GM23338 (cell line): Measurements from ENCODE around the gene KIAA1549. TPM values are rescaled to one million over a fixed set of nuclear protein-coding genes. Genes with fewer than 3 reads are reported as not detected.
A peak's percentile ranks its signal among the peaks of the same experiment; 100 is the strongest.

ENCODE experiments used
- ATAC-seq: fragments of 200-7000 bp; cut with Tn5 transposase; 3 replicates; pipeline ENCODE4 v1.9.1; 2020
- DNase-seq: peaks from one replicate; pipeline ENCODE4 v3.0.0-alpha.2; 2015; ENCODE audit warnings: low spot score
- H2AFZ ChIP-seq: fragments of 200-600 bp; sonication (generic); 2 replicates; pipeline ENCODE4 v1.8.0; 2016; ENCODE audit warnings: antibody characterized with exemption, mild to moderate bottlenecking, moderate library complexity
- H3F3A ChIP-seq: fragments of 200-600 bp; sonication (generic); replicated peaks from 2 replicates; pipeline ENCODE4 v1.8.0; 2017; ENCODE audit warnings: antibody characterized with exemption, mixed run types, low read depth
- H3K27ac ChIP-seq: fragments of 200-600 bp; sonication (generic); 2 replicates; pipeline ENCODE4 v1.6.1; 2016; ENCODE audit warnings: low read depth
- H3K27me3 ChIP-seq: fragments of 200-600 bp; sonication (generic); 2 replicates; pipeline ENCODE4 v1.8.0; 2016; ENCODE audit warnings: mild to moderate bottlenecking, mixed run types, moderate library complexity; ENCODE audit not compliant: insufficient read depth
- H3K36me3 ChIP-seq: fragments of 200-600 bp; sonication (generic); 2 replicates; pipeline ENCODE4 v1.8.0; 2016; ENCODE audit warnings: mild to moderate bottlenecking; ENCODE audit not compliant: insufficient read depth
- H3K4me1 ChIP-seq: fragments of 200-600 bp; sonication (generic); 2 replicates; pipeline ENCODE4 v1.8.0; 2016; ENCODE audit warnings: mild to moderate bottlenecking, moderate library complexity; ENCODE audit not compliant: insufficient read depth
- H3K4me2 ChIP-seq: fragments of 200-600 bp; sonication (generic); 2 replicates; pipeline ENCODE4 v1.7.1; 2017; ENCODE audit warnings: mixed run types
- H3K4me3 ChIP-seq: fragments of 200-600 bp; sonication (generic); 2 replicates; pipeline ENCODE4 v1.6.1; 2016; ENCODE audit warnings: mixed run types
- H3K79me2 ChIP-seq: fragments of 200-600 bp; sonication (generic); replicated peaks from 2 replicates; pipeline ENCODE4 v1.8.0; 2017; ENCODE audit warnings: mild to moderate bottlenecking; ENCODE audit not compliant: insufficient read depth
- H3K9me2 ChIP-seq: fragments of 200-600 bp; sonication (generic); 2 replicates; pipeline ENCODE4 v1.8.0; 2017; ENCODE audit not compliant: insufficient read depth
- H4K20me1 ChIP-seq: fragments of 200-600 bp; sonication (generic); replicated peaks from 2 replicates; pipeline ENCODE4 v1.8.0; 2017; ENCODE audit warnings: mild to moderate bottlenecking; ENCODE audit not compliant: insufficient read depth
- H3K27ac Mint-ChIP-seq: 2 replicates; pipeline ENCODE4 v1.8.0; 2020; ENCODE audit warnings: inconsistent platforms, mild to moderate bottlenecking, moderate library complexity, mixed read lengths
- H3K27me3 Mint-ChIP-seq: 3 replicates; pipeline ENCODE4 v1.8.0; 2022; ENCODE audit warnings: low read depth, mild to moderate bottlenecking, moderate library complexity, mixed read lengths, inconsistent platforms; ENCODE audit not compliant: insufficient read depth, poor library complexity
- H3K36me3 Mint-ChIP-seq: 3 replicates; pipeline ENCODE4 v1.8.0; 2021; ENCODE audit warnings: low read depth, mild to moderate bottlenecking, inconsistent platforms, moderate library complexity, mixed read lengths
- H3K4me1 Mint-ChIP-seq: 3 replicates; pipeline ENCODE4 v1.8.0; 2020; ENCODE audit warnings: mild to moderate bottlenecking, inconsistent platforms, mixed read lengths
- H3K4me3 Mint-ChIP-seq: 3 replicates; pipeline ENCODE4 v1.8.0; 2021; ENCODE audit warnings: moderate library complexity, mild to moderate bottlenecking, inconsistent platforms, mixed read lengths
- H3K9me3 Mint-ChIP-seq: 3 replicates; pipeline ENCODE4 v1.8.0; 2020; ENCODE audit warnings: moderate library complexity, mild to moderate bottlenecking, inconsistent platforms, mixed read lengths
- CREB1 ChIP-seq: fragments of 250-450 bp; sonication (Bioruptor Pico); IDR thresholded peaks from 2 replicates; pipeline ENCODE4 v1.5.0; 2020; ENCODE audit warnings: low read depth, mild to moderate bottlenecking, moderate library complexity
- ETS1 ChIP-seq: IDR thresholded peaks from 2 replicates; pipeline ENCODE4 v1.6.1; 2016; ENCODE audit warnings: antibody characterized with exemption
- EZH2phosphoT487 ChIP-seq: fragments of 200-600 bp; sonication (generic); IDR thresholded peaks from one replicate; pipeline ENCODE4 v1.8.1; 2018; ENCODE audit warnings: antibody characterized with exemption; ENCODE audit not compliant: unreplicated experiment
- NANOG ChIP-seq: IDR thresholded peaks from 2 replicates; pipeline ENCODE4 v1.6.1; 2016; ENCODE audit warnings: antibody characterized with exemption, borderline replicate concordance
- POLR2AphosphoS5 ChIP-seq: IDR thresholded peaks from 2 replicates; pipeline ENCODE4 v1.6.1; 2016; ENCODE audit warnings: antibody characterized with exemption, low read depth
- STAT1 ChIP-seq: IDR thresholded peaks from one replicate; pipeline ENCODE4 v1.6.1; 2016; ENCODE audit warnings: antibody characterized with exemption; ENCODE audit not compliant: unreplicated experiment
- polyA plus RNA-seq: library from polyadenylated mRNA; unstranded; fragments of >200 nt; fragmentation: Nextera tagmentation; extraction: Ambion mirVana; gene quantifications from 2 replicates; pipeline ENCODE4 v1.2.1, GENCODE V29; 2016
- total RNA-seq: library from RNA; depleted of rRNA; stranded (reverse); fragments of >200 nt; shearing (Covaris generic); gene quantifications from 2 replicates; pipeline ENCODE4 v1.2.3, GENCODE V29; 2014
- TF ChIP-seq, protein P1 (sequence below), 2 experiments: fragments of 200-600 bp in 1 of 2; sonication (generic) in 1 of 2; conservative IDR thresholded peaks; 2 replicates each; pipeline versions ENCODE4 v1.5.1 to v1.6.1; 2016 to 2017; ENCODE audit warnings: antibody characterized with exemption in 2 of 2, low read depth in 2 of 2, mild to moderate bottlenecking in 2 of 2, moderate library complexity in 1 of 2

The KIAA1549 gene
- total and polyA plus RNA-seq, 2 experiments from 2014 or later, result 3.6 to 13.5 TPM

DNA sequence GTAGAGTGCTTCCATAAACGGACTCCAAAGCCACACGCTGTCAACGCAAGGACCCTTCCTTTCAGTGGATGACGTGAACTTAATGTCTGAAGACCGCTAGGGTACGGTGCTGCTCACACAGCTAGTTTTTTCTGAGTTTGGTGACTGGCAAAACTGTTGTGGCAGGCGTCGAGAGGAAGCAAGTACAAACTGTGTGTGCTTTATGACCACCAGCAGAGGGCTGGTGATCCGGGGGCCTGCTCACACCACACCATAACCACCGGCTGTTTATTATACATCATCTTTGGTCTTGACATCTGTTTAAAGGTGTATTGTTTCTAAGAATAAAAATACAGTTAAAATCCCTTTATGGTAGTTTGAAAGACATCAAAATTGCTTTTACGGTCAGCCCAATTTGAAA is 146.1 kb downstream of the KIAA1549 start:
- Mint-ChIP-seq H3K4me1 (peaks cover 10% of the 10 kb centered on the region; the same call in 1 of the 3 replicates), H3K27me3 (no peaks in the 10 kb centered on the region), H3K9me3 (no peaks in the 10 kb centered on the region), H3K36me3 (peaks cover 26% of the 10 kb centered on the region), H3K4me3 (no peak overlapping the region), H3K27ac (no peak overlapping the region)
- Histone ChIP-seq H3K79me2 (no peaks in the 10 kb centered on the region), H3K36me3 (no peaks in the 10 kb centered on the region), H2AFZ (no peak overlapping the region), H3K9me2 (no peaks in the 10 kb centered on the region), H3K27ac (no peak overlapping the region), H3K27me3 (no peaks in the 10 kb centered on the region), H3K4me3 (no peak overlapping the region), H3F3A (no peaks in the 10 kb centered on the region), H4K20me1 (no peaks in the 10 kb centered on the region; the same call in 1 of the 2 replicates), H3K4me1 (no peaks in the 10 kb centered on the region), H3K4me2 (no peak overlapping the region)
- TF ChIP-seq, protein P1, sequence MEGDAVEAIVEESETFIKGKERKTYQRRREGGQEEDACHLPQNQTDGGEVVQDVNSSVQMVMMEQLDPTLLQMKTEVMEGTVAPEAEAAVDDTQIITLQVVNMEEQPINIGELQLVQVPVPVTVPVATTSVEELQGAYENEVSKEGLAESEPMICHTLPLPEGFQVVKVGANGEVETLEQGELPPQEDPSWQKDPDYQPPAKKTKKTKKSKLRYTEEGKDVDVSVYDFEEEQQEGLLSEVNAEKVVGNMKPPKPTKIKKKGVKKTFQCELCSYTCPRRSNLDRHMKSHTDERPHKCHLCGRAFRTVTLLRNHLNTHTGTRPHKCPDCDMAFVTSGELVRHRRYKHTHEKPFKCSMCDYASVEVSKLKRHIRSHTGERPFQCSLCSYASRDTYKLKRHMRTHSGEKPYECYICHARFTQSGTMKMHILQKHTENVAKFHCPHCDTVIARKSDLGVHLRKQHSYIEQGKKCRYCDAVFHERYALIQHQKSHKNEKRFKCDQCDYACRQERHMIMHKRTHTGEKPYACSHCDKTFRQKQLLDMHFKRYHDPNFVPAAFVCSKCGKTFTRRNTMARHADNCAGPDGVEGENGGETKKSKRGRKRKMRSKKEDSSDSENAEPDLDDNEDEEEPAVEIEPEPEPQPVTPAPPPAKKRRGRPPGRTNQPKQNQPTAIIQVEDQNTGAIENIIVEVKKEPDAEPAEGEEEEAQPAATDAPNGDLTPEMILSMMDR (conservative IDR thresholded peaks at IDR 0.05; ENCODE audit: low read depth in 2 of 2), result peak; percentile 14 to 27; a peak in 2 of 4 replicates
- no peak for TF ChIP-seq CREB1 (CRISPR knock-in tag)
- ATAC-seq (peak; percentile 30), DNase-seq (no peak)

- Mint-ChIP-seq H3K27me3 (no peaks in the 10 kb centered on the region), H3K9me3 (no peaks in the 10 kb centered on the region), H3K36me3 (peaks cover 22% of the 10 kb centered on the region), H3K27ac (no peak overlapping the region), H3K4me3 (no peak overlapping the region), H3K4me1 (peaks cover 10% of the 10 kb centered on the region; the same call in 1 of the 3 replicates)
- no peaks in the 10 kb centered on the region for H3F3A ChIP-seq
- no peaks in the 10 kb centered on the region for H3K4me1 ChIP-seq
- no peaks in the 10 kb centered on the region; the same call in 1 of the 2 replicates for H4K20me1 ChIP-seq
- TF ChIP-seq STAT1 (no peak), POLR2AphosphoS5 (no peak), ETS1 (no peak), EZH2phosphoT487 (no peak)
- DNase-seq (no peak), ATAC-seq (no peak)
- no peaks in the 10 kb centered on the region for H3K36me3 ChIP-seq
- H3K4me2 ChIP-seq, result no peak overlapping the region
- H3K27ac ChIP-seq, result no peak overlapping the region
- no peaks in the 10 kb centered on the region for H3K27me3 ChIP-seq
- H2AFZ ChIP-seq, result no peak overlapping the region
- no peaks in the 10 kb centered on the region for H3K79me2 ChIP-seq
- H3K9me2 ChIP-seq, result no peaks in the 10 kb centered on the region
- no peak overlapping the region for H3K4me3 ChIP-seq
These were observed 146.6 kb downstream of the KIAA1549 start for GRCh38 chr7:138834583-138834982.

DNA sequence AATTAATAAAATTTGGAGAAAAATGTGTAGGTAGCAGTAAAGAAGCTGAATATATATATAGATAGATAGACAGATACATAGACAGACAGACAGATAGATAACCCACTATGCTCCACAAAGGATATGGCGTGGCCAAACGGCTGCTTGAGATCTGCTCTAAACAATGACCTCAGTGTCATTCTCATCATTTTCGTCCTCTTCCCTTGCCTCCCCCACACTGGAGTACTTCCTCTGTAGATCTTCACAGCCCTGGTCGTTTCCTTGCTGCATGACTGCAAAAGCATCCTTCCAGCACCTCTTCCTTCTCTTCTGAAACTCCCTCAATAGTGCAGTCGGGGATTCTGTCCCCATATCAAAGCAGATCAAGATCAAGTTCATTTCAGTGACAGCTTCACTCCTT is 147.6 kb downstream of the KIAA1549 start:
- ATAC-seq (no peak), DNase-seq (no peak)
- Histone ChIP-seq H3K27ac (no peak overlapping the region), H3K27me3 (no peaks in the 10 kb centered on the region), H3K4me3 (no peak overlapping the region), H3K79me2 (no peaks in the 10 kb centered on the region), H4K20me1 (no peaks in the 10 kb centered on the region; the same call in 1 of the 2 replicates), H3F3A (no peaks in the 10 kb centered on the region), H3K4me1 (no peaks in the 10 kb centered on the region), H3K36me3 (no peaks in the 10 kb centered on the region), H3K4me2 (no peak overlapping the region), H3K9me2 (no peaks in the 10 kb centered on the region), H2AFZ (no peak overlapping the region)
- H3K36me3 Mint-ChIP-seq, result peaks cover 19% of the 10 kb centered on the region
- no peaks in the 10 kb centered on the region for H3K9me3 Mint-ChIP-seq
- H3K4me1 Mint-ChIP-seq, result peaks cover 10% of the 10 kb centered on the region; the same call in 1 of the 3 replicates
- no peaks in the 10 kb centered on the region for H3K27me3 Mint-ChIP-seq
- TF ChIP-seq NANOG, result no peak
- H3K27ac Mint-ChIP-seq, result no peak overlapping the region
- no peak overlapping the region for H3K4me3 Mint-ChIP-seq
